H1 (cell line): ENCODE results near the gene USP30. TPM values are rescaled to one million over a fixed set of nuclear protein-coding genes. Genes with fewer than 3 reads are reported as not detected.

Experiments
- CTCF ChIA-PET: fragments of 300-600 bp; sonication (Branson Sonifier 250); formaldehyde crosslinking; loops from one replicate; lab custom pipeline; 2021; ENCODE audit not compliant: partially characterized antibody; lab: Charles Lee
- POLR2A ChIA-PET: fragments of 300-600 bp; sonication (Branson Sonifier 250); formaldehyde crosslinking; loops from one replicate; lab custom pipeline; 2021; ENCODE audit warnings: inconsistent platforms; ENCODE audit not compliant: partially characterized antibody; lab: Charles Lee
- DNase-seq, 2 experiments: peaks; one replicate each; pipeline versions ENCODE4 v3.0.0 to v3.0.0-alpha.2; 2010 to 2022; ENCODE audit warnings: low spot score in 2 of 2, low read depth in 1 of 2, mixed read lengths in 1 of 2
- FAIRE-seq: peaks from 2 replicates; lab custom pipeline; 2011; peaks lifted over from hg19 to GRCh38; lab: Jason Lieb, UNC
- H2AFZ ChIP-seq: 2 replicates; pipeline ENCODE4 v1.8.1; 2012; ENCODE audit warnings: low read length, inconsistent platforms
- H2AK5ac ChIP-seq: 2 replicates; pipeline ENCODE4 v1.6.1; 2013; ENCODE audit warnings: low read depth, low read length
- H2BK120ac ChIP-seq: replicated peaks from 2 replicates; pipeline ENCODE3; 2013; ENCODE audit warnings: low read depth, low read length, inconsistent platforms
- H2BK12ac ChIP-seq: 2 replicates; pipeline ENCODE4 v1.6.1; 2013; ENCODE audit warnings: low read depth, low read length
- H2BK15ac ChIP-seq: 2 replicates; pipeline ENCODE4 v1.6.1; 2013; ENCODE audit warnings: low read length
- H2BK20ac ChIP-seq: 2 replicates; pipeline ENCODE4 v1.6.1; 2013; ENCODE audit warnings: low read length
- H2BK5ac ChIP-seq: 2 replicates; pipeline ENCODE4 v1.6.1; 2013; ENCODE audit warnings: low read depth, low read length
- H3K14ac ChIP-seq: 2 replicates; pipeline ENCODE4 v1.6.1; 2013; ENCODE audit warnings: inconsistent platforms; ENCODE audit not compliant: insufficient read length
- H3K18ac ChIP-seq: 2 replicates; pipeline ENCODE4 v1.6.1; 2013; ENCODE audit warnings: low read length; ENCODE audit errors: extremely low read depth
- H3K23ac ChIP-seq: 2 replicates; pipeline ENCODE4 v1.6.1; 2013; ENCODE audit warnings: inconsistent platforms; ENCODE audit not compliant: insufficient read length
- H3K23me2 ChIP-seq: 2 replicates; pipeline ENCODE4 v1.6.1; 2013; ENCODE audit warnings: low read depth, low read length
- H3K27ac ChIP-seq: 2 replicates; pipeline ENCODE4 v1.6.1; 2011; ENCODE audit warnings: low read depth, low read length, inconsistent platforms
- H3K27me3 ChIP-seq, 4 experiments: replicated peaks in 1 of 4; 1 replicate in 1 of 4; 2 replicates in 3 of 4; pipeline versions ENCODE4 v1.6.1 to v1.8.1; 2011 to 2013; ENCODE audit warnings: low read length in 3 of 4, mild to moderate bottlenecking in 3 of 4, inconsistent platforms in 2 of 4, mixed read lengths in 2 of 4, moderate library complexity in 1 of 4; ENCODE audit not compliant: control insufficient read depth in 3 of 4, insufficient read depth in 3 of 4; ENCODE audit errors: extremely low read depth in 1 of 4
- H3K36me3 ChIP-seq, 4 experiments: 2 replicates each; pipeline versions ENCODE4 v1.6.1 to v1.8.1; 2011 to 2013; ENCODE audit warnings: mild to moderate bottlenecking in 4 of 4, low read length in 3 of 4, moderate library complexity in 2 of 4, control low read depth in 1 of 4, inconsistent platforms in 1 of 4; ENCODE audit not compliant: insufficient read depth in 4 of 4, control insufficient read depth in 2 of 4
- H3K4ac ChIP-seq: replicated peaks from 2 replicates; pipeline ENCODE3; 2013; ENCODE audit warnings: low read length, low read depth, mixed read lengths, inconsistent platforms; ENCODE audit not compliant: insufficient read length
- H3K4me1 ChIP-seq, 4 experiments: replicated peaks in 1 of 4; 1 replicate in 1 of 4; 2 replicates in 3 of 4; pipeline versions ENCODE4 v1.6.1 to v1.8.1; 2011 to 2013; ENCODE audit warnings: low read length in 3 of 4, inconsistent platforms in 2 of 4, mixed read lengths in 1 of 4; ENCODE audit not compliant: insufficient read depth in 4 of 4, control insufficient read depth in 3 of 4
- H3K4me2 ChIP-seq, 2 experiments: 2 replicates each; pipeline versions ENCODE4 v1.6.1 to v1.8.1; 2011 to 2013; ENCODE audit warnings: low read depth in 2 of 2, low read length in 2 of 2, control low read depth in 1 of 2, inconsistent platforms in 1 of 2, mild to moderate bottlenecking in 1 of 2; ENCODE audit not compliant: insufficient read depth in 1 of 2
- H3K4me3 ChIP-seq, 4 experiments: fragments of 200-600, 300-600 bp in 1 of 4; sonication (generic), shearing (Covaris generic), sonication (Bioruptor Twin) in 1 of 4; 2 replicates each; pipeline versions ENCODE4 v1.5.1 to v1.8.1; 2011 to 2016; ENCODE audit warnings: low read length in 4 of 4, low read depth in 3 of 4, control low read depth in 2 of 4, inconsistent platforms in 2 of 4, mild to moderate bottlenecking in 2 of 4, mixed read lengths in 1 of 4, moderate library complexity in 1 of 4; ENCODE audit not compliant: insufficient read depth in 2 of 4; ENCODE audit errors: extremely low read depth in 1 of 4
- H3K56ac ChIP-seq: replicated peaks from 2 replicates; pipeline ENCODE3; 2013; ENCODE audit warnings: low read depth, mild to moderate bottlenecking, mixed read lengths, low read length, inconsistent platforms; ENCODE audit not compliant: insufficient read length
- H3K79me1 ChIP-seq: 2 replicates; pipeline ENCODE4 v1.6.1; 2013; ENCODE audit warnings: low read depth, low read length, control low read depth
- H3K79me2 ChIP-seq, 2 experiments: 2 replicates each; pipeline versions ENCODE4 v1.6.1 to v1.8.1; 2012 to 2013; ENCODE audit warnings: low read length in 2 of 2, mild to moderate bottlenecking in 2 of 2, inconsistent platforms in 1 of 2; ENCODE audit not compliant: insufficient read depth in 2 of 2, control insufficient read depth in 1 of 2
- H3K9ac ChIP-seq, 4 experiments: replicated peaks in 1 of 4; 1 replicate in 1 of 4; 2 replicates in 3 of 4; pipeline versions ENCODE4 v1.6.1 to v1.8.1; 2011 to 2013; ENCODE audit warnings: low read depth in 3 of 4, low read length in 3 of 4, control low read depth in 2 of 4, mild to moderate bottlenecking in 2 of 4, moderate library complexity in 2 of 4, inconsistent platforms in 1 of 4; ENCODE audit errors: extremely low read depth in 1 of 4
- H3K9me3 ChIP-seq, 2 experiments: 2 replicates each; pipeline versions ENCODE4 v1.6.1 to v1.8.1; 2012 to 2013; ENCODE audit warnings: mild to moderate bottlenecking in 2 of 2, moderate library complexity in 2 of 2, control low read depth in 1 of 2, inconsistent platforms in 1 of 2, low read depth in 1 of 2, low read length in 1 of 2, mixed read lengths in 1 of 2; ENCODE audit not compliant: insufficient read depth in 2 of 2
- H4K20me1 ChIP-seq, 2 experiments: replicated peaks in 1 of 2; 2 replicates each; pipeline versions ENCODE3 to v1.8.1; 2011 to 2013; ENCODE audit warnings: inconsistent platforms in 2 of 2, low read length in 2 of 2, mild to moderate bottlenecking in 1 of 2; ENCODE audit not compliant: insufficient read depth in 2 of 2, control insufficient read depth in 1 of 2
- H4K5ac ChIP-seq: 2 replicates; pipeline ENCODE4 v1.6.1; 2013; ENCODE audit warnings: low read length, low read depth, mixed read lengths, inconsistent platforms; ENCODE audit not compliant: insufficient read length
- H4K8ac ChIP-seq: 2 replicates; pipeline ENCODE4 v1.8.0; 2013; ENCODE audit warnings: mild to moderate bottlenecking, moderate library complexity, low read length, inconsistent platforms; ENCODE audit not compliant: insufficient read depth; ENCODE audit errors: extremely low read depth
- H4K91ac ChIP-seq: replicated peaks from 2 replicates; pipeline ENCODE3; 2013; ENCODE audit warnings: low read length, mixed read lengths, inconsistent platforms; ENCODE audit not compliant: insufficient read length
- FOSL1 ChIP-seq: IDR thresholded peaks from 2 replicates; pipeline ENCODE4 v1.6.1; 2011; ENCODE audit warnings: mild to moderate bottlenecking, low read depth, low read length, moderate library complexity; ENCODE audit not compliant: insufficient read depth
- WGBS, 2 experiments: shearing (Covaris generic) in 1 of 2; methylation state at CpG; one replicate each; pipeline versions ENCODE4 v1.1.6 to v1.1.7; 2013 to 2015; ENCODE audit warnings: low lambda C conversion rate in 2 of 2, mixed read lengths in 2 of 2, inconsistent platforms in 1 of 2, low coverage in 1 of 2, missing lambda C conversion rate in 1 of 2; ENCODE audit not compliant: insufficient replicate concordance in 2 of 2, insufficient coverage in 1 of 2, insufficient read length in 1 of 2; ENCODE audit errors: extremely low coverage in 1 of 2, missing lambda C conversion rate in 1 of 2; 5-methylcytosine and 5-hydroxymethylcytosine counted together
- polyA plus RNA-seq, 7 experiments: library from polyadenylated mRNA; depleted of rRNA in 3 of 7; stranded (reverse) in 5 of 7; unstranded in 2 of 7; fragments of >200 nt in 5 of 7; fragments of 200-250 nt in 2 of 7; gene quantifications; 1 replicate in 5 of 7; 2 replicates in 1 of 7; 4 replicates in 1 of 7; pipeline versions ENCODE4 v1.2.1 to v1.2.3, GENCODE V29; 2011 to 2013; ENCODE audit warnings: missing spikeins in 2 of 7, mixed read lengths in 2 of 7
- total RNA-seq: library from RNA; stranded (reverse); fragmentation: NEBNext Ultra II Directional; extraction: Animal tissue kit (Norgen Biotek cat#: 25700); gene quantifications from 2 replicates; pipeline ENCODE4 v1.2.1, GENCODE V29; 2021
- TF ChIP-seq, protein P1 (sequence below): IDR thresholded peaks from 2 replicates; pipeline ENCODE4 v1.6.1; 2011; ENCODE audit warnings: low read length, improper control_type of control experiment

USP30 gene
- total and polyA plus RNA-seq, 2 of the 8 experiments (the other 6 are each of a cell fraction or from before 2014, with no cell fraction given) = 7.0 to 12.2 TPM

DNA sequence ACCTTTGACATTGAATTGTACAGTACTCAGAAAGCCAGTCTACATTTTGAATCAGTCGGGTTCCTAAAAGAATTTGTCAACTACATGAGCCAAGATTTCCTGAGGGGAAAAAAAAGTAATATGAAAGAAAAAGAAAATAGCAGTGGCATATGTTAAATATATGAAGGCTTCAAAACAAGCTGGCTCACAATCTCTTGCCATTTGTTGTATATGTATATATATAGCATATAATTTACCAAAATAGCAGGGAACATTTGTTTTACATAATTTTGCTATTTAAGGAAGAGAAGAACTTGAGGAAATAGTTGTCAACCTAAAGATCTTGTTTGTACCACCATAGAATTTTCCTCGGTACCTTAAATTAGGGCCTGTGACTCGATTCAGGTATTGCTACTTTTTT lies 48.4 kb upstream of the USP30 start:
- H3K4me3 ChIP-seq = no peak overlapping the region

More for the DNA sequence above, 48.4 kb upstream of the USP30 start:
- TF ChIP-seq, protein P1, sequence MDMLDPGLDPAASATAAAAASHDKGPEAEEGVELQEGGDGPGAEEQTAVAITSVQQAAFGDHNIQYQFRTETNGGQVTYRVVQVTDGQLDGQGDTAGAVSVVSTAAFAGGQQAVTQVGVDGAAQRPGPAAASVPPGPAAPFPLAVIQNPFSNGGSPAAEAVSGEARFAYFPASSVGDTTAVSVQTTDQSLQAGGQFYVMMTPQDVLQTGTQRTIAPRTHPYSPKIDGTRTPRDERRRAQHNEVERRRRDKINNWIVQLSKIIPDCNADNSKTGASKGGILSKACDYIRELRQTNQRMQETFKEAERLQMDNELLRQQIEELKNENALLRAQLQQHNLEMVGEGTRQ = no peak
- no peak for TF ChIP-seq FOSL1
- TF ChIP-seq, all 59 proteins: peak for 0
- DNase-seq = no peak
- H3K14ac ChIP-seq = no peak overlapping the region
- H4K20me1 ChIP-seq = no peaks in the 10 kb centered on the region
- H4K5ac ChIP-seq = no peak overlapping the region
- no peak overlapping the region for H2BK5ac ChIP-seq
- no peak overlapping the region for H2AK5ac ChIP-seq
- no peaks in the 10 kb centered on the region; a peak in 1 of 4 replicates for H3K9me3 ChIP-seq
- no peak overlapping the region for H3K18ac ChIP-seq
- H3K4ac ChIP-seq = no peak overlapping the region
- H3K23me2 ChIP-seq = no peaks in the 10 kb centered on the region
- H2BK15ac ChIP-seq = no peak overlapping the region
- H2BK12ac ChIP-seq = no peak overlapping the region
- no peak overlapping the region for H4K91ac ChIP-seq
- H3K79me1 ChIP-seq = no peaks in the 10 kb centered on the region
- ChIA-PET POLR2A (no interaction called here), CTCF (interaction anchor here (1.1 to 1.6 kb wide), 4 partner anchors 9 to 120 kb away, joined by 3 to 4 read pairs (median 3); no protein-coding TSS in a partner anchor)
- no peak overlapping the region for H4K8ac ChIP-seq
- H3K79me2 ChIP-seq = no peaks in the 10 kb centered on the region
- H2BK20ac ChIP-seq = no peak overlapping the region
- no peak overlapping the region for H3K23ac ChIP-seq
- H3K27me3 ChIP-seq = no peaks in the 10 kb centered on the region
- FAIRE-seq = no peak
- H3K56ac ChIP-seq = no peak overlapping the region
- H3K9ac ChIP-seq = no peak overlapping the region
- H2BK120ac ChIP-seq = no peak overlapping the region
- no peak overlapping the region for H3K4me2 ChIP-seq
- WGBS, 2 experiments = 88% methylated on average over 3 of the region's 3 CpGs; no CpG with 5 or more reads in 1 of the 2 experiments
- no peaks in the 10 kb centered on the region for H3K36me3 ChIP-seq
- H3K27ac ChIP-seq = no peak overlapping the region
- no peaks in the 10 kb centered on the region for H3K4me1 ChIP-seq
- no peak overlapping the region for H2AFZ ChIP-seq
